Measurements from ENCODE around the gene SDF4. TPM values are rescaled to one million over a fixed set of nuclear protein-coding genes. Genes with fewer than 3 reads are reported as not detected.

SDF4 gene
- total and polyA plus RNA-seq, 2 donors (not counting 1 experiment from before 2014, with no cell fraction given), result 127 to 133 TPM

DNA sequence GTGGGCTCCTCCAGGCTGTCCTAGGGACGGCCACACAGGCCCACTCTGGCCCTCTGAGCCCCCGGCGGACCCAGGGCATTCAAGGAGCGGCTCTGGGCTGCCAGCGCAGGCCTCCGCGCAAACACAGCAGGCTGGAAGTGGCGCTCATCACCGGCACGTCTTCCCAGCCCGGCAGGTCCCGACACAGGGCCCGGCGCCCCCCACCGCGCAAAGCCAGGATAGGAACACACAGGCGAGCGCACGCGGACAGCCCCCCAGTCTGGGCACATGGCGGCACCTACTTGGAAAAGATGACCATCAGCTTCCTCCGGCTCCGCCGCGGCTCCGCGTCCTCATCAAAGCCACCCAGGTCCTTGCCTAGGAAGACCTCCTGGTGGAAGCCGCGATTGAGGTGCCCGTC is 3.6 kb downstream of the SDF4 start:
- Histone ChIP-seq H3K79me2 (ENCODE audit: control insufficient read depth, insufficient read depth, low read length) (peaks cover 75% of the 10 kb centered on the region), H3K36me3 (ENCODE audit: control insufficient read depth, insufficient read depth, low read length) (peaks cover 31% of the 10 kb centered on the region), H3K4me2 (ENCODE audit: extremely low read depth, insufficient read depth, low read length) (no peak overlapping the region), H3K27me3 (ENCODE audit: control insufficient read depth, insufficient read depth, low read length) (no peaks in the 10 kb centered on the region), H2AFZ (ENCODE audit: low read length) (no peak overlapping the region), H3K27ac (ENCODE audit: insufficient read depth, low read length) (no peak overlapping the region), H3K4me3 (replicated peaks in 1 of 4; ENCODE audit: control extremely low read depth in 1 of 4, insufficient read depth in 1 of 4, low read depth in 3 of 4, low read length in 4 of 4) (no peak overlapping the region), H3K9ac (ENCODE audit: insufficient read depth, low read length) (no peak overlapping the region), H4K20me1 (ENCODE audit: control insufficient read depth, extremely low read depth, insufficient read depth, low read length) (no peaks in the 10 kb centered on the region), H3K9me3 (ENCODE audit: control insufficient read depth, insufficient read depth, low read depth, low read length) (no peaks in the 10 kb centered on the region), H3K4me1 (ENCODE audit: control insufficient read depth, extremely low read depth, insufficient read depth, low read length) (peaks cover 7% of the 10 kb centered on the region)
- TF ChIP-seq EZH2 (IDR thresholded peaks at IDR 0.05; ENCODE audit: low read length, missing control alignments), result no peak
- TF ChIP-seq, protein P1, sequence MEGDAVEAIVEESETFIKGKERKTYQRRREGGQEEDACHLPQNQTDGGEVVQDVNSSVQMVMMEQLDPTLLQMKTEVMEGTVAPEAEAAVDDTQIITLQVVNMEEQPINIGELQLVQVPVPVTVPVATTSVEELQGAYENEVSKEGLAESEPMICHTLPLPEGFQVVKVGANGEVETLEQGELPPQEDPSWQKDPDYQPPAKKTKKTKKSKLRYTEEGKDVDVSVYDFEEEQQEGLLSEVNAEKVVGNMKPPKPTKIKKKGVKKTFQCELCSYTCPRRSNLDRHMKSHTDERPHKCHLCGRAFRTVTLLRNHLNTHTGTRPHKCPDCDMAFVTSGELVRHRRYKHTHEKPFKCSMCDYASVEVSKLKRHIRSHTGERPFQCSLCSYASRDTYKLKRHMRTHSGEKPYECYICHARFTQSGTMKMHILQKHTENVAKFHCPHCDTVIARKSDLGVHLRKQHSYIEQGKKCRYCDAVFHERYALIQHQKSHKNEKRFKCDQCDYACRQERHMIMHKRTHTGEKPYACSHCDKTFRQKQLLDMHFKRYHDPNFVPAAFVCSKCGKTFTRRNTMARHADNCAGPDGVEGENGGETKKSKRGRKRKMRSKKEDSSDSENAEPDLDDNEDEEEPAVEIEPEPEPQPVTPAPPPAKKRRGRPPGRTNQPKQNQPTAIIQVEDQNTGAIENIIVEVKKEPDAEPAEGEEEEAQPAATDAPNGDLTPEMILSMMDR (conservative IDR thresholded peaks at IDR 0.05 in 1 of 2, IDR thresholded peaks at IDR 0.05 in 1 of 2; ENCODE audit: low read depth in 1 of 2, low read length in 2 of 2), result no peak
- DNase-seq (ENCODE audit: low read depth in 2 of 2), result no peak

DNA sequence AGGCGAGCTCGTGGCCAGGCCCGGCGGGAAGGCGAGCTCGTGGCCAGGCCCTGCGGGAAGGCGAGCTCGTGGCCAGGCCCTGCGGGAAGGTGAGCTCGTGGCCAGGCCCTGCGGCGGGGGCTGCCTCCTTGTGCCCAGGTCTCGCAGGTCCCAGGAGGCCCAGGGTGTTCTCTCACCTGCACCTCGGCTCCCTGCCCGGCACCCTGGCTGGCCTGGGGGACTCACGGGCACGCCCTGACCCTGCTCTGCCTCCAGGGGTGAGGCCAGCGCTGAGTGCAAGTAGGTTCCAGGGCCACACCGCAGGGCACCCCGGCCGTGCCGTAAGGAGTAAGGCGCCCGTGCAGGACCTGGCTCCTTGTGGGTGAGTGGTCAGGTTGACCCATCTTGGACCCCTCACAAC is 4.4 kb downstream of the SDF4 start:
- H3K36me3 ChIP-seq (ENCODE audit: control insufficient read depth, insufficient read depth, low read length), result peaks cover 34% of the 10 kb centered on the region
- H3K9ac ChIP-seq (ENCODE audit: insufficient read depth, low read length), result no peak overlapping the region
- no peak overlapping the region for H3K4me3 ChIP-seq (replicated peaks in 1 of 4; ENCODE audit: control extremely low read depth in 1 of 4, insufficient read depth in 1 of 4, low read depth in 3 of 4, low read length in 4 of 4)
- no peak overlapping the region for H3K4me2 ChIP-seq (ENCODE audit: extremely low read depth, insufficient read depth, low read length)
- H3K27ac ChIP-seq (ENCODE audit: insufficient read depth, low read length), result no peak overlapping the region
- TF ChIP-seq, protein P1 (conservative IDR thresholded peaks at IDR 0.05 in 1 of 2, IDR thresholded peaks at IDR 0.05 in 1 of 2; ENCODE audit: low read depth in 1 of 2, low read length in 2 of 2), result no peak
- no peak for TF ChIP-seq EZH2 (IDR thresholded peaks at IDR 0.05; ENCODE audit: low read length, missing control alignments)
- DNase-seq (ENCODE audit: low read depth in 2 of 2), result no peak
- peaks cover 7% of the 10 kb centered on the region for H3K4me1 ChIP-seq (ENCODE audit: control insufficient read depth, extremely low read depth, insufficient read depth, low read length)
- no peaks in the 10 kb centered on the region for H3K27me3 ChIP-seq (ENCODE audit: control insufficient read depth, insufficient read depth, low read length)
- peaks cover 68% of the 10 kb centered on the region for H3K79me2 ChIP-seq (ENCODE audit: control insufficient read depth, insufficient read depth, low read length)
- H2AFZ ChIP-seq (ENCODE audit: low read length), result no peak overlapping the region
- H3K9me3 ChIP-seq (ENCODE audit: control insufficient read depth, insufficient read depth, low read depth, low read length), result no peaks in the 10 kb centered on the region
- H4K20me1 ChIP-seq (ENCODE audit: control insufficient read depth, extremely low read depth, insufficient read depth, low read length), result no peaks in the 10 kb centered on the region

DNA sequence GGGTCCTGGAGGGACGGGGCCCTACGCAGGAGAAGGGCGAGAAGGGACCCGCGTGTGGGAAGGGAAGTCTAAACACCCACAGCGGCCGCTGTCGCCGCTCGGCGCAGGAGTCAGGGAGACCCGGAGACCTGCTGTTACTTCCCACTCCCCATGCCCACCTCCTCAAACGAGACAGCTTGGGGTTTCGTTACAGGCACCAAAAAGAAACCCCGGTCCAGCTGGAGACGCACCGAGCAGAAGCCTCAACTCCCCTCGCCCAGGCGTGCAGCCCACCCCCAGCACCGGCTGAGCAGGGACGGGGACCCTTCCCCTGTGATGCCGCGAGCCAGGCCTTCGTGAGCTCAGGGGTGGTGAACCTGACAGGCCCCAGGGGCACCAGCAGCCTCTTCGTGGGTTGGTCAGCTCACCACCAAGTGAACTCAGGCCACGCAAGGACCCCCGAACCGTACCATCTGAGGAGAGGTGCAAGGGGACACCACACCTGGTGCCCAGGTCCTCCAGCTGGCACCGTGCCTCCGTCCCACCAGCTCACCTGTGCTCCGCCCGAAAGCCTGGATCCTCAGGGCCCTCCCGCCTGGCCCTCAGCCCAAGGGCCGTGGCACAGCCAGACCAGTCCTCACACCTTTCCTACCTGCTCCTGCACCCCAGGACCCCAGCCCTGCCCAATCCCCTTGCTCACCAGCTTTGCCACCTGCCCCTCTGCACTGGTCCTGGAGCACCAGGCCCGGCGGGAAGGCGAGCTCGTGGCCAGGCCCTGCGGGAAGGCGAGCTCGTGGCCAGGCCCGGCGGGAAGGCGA is 5.0 kb downstream of the SDF4 start:
- Histone ChIP-seq H3K27ac (ENCODE audit: insufficient read depth, low read length) (no peak overlapping the region), H3K4me3 (replicated peaks in 1 of 4; ENCODE audit: control extremely low read depth in 1 of 4, insufficient read depth in 1 of 4, low read depth in 3 of 4, low read length in 4 of 4) (no peak overlapping the region), H3K4me2 (ENCODE audit: extremely low read depth, insufficient read depth, low read length) (no peak overlapping the region), H3K9ac (ENCODE audit: insufficient read depth, low read length) (no peak overlapping the region), H3K4me1 (ENCODE audit: control insufficient read depth, extremely low read depth, insufficient read depth, low read length) (peaks cover 7% of the 10 kb centered on the region), H2AFZ (ENCODE audit: low read length) (no peak overlapping the region), H3K36me3 (ENCODE audit: control insufficient read depth, insufficient read depth, low read length) (peaks cover 38% of the 10 kb centered on the region), H3K79me2 (ENCODE audit: control insufficient read depth, insufficient read depth, low read length) (peaks cover 68% of the 10 kb centered on the region), H4K20me1 (ENCODE audit: control insufficient read depth, extremely low read depth, insufficient read depth, low read length) (no peaks in the 10 kb centered on the region), H3K27me3 (ENCODE audit: control insufficient read depth, insufficient read depth, low read length) (no peaks in the 10 kb centered on the region), H3K9me3 (ENCODE audit: control insufficient read depth, insufficient read depth, low read depth, low read length) (no peaks in the 10 kb centered on the region)
- no peak for DNase-seq (ENCODE audit: low read depth in 2 of 2)
- no peak for TF ChIP-seq EZH2 (IDR thresholded peaks at IDR 0.05; ENCODE audit: low read length, missing control alignments)
- TF ChIP-seq, protein P1 (conservative IDR thresholded peaks at IDR 0.05 in 1 of 2, IDR thresholded peaks at IDR 0.05 in 1 of 2; ENCODE audit: low read depth in 1 of 2, low read length in 2 of 2), result no peak

Data from fibroblast of lung (primary cell).